Activated CD8-positive, alpha-beta memory T cell treated with anti-CD3 and anti-CD28 coated beads for 48 hours (primary cell): ENCODE results near the gene EPHA8.

ENCODE experiments used
- DNase-seq, 3 experiments: peaks; one replicate each; pipeline ENCODE4 v3.0.0-alpha.2; 2020; ENCODE audit warnings: low read depth in 2 of 3, low spot score in 2 of 3

The EPHA8 gene

DNA sequence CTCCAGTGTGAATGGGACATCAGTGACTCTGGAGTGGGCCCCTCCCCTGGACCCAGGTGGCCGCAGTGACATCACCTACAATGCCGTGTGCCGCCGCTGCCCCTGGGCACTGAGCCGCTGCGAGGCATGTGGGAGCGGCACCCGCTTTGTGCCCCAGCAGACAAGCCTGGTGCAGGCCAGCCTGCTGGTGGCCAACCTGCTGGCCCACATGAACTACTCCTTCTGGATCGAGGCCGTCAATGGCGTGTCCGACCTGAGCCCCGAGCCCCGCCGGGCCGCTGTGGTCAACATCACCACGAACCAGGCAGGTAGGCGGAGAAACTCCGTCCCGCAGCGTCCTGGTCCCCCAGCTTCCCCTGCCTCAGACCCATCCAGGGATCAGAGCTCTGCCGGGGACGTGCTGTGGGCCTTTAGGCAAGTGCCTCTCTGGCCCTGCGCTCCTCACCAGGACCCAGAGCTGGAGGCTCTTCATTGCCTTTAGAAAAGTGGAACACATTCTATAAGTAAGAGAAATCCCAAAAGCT, 25.7 kb downstream of the EPHA8 start:
- DNase-seq: no peak

DNA sequence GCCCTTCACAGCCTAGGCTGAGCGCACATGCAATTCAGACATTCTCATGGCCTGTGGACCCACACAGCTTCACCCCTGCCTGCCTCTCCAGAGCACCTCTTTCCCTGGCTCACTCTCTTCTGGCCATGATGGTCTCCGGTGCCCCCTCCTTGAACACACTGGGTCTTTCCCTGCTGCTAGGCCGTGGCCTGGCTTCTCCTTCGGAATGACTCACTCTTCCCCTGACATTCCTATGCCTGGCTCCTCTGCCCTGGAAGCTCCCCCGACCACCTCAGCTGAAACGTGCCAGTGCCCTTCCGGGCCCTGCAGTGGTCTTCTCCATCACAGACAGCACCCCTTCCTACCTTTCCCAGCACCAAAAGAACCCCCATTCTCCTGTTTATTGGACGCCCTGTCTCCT, 28.3 kb downstream of the EPHA8 start:
- no peak for DNase-seq

DNA sequence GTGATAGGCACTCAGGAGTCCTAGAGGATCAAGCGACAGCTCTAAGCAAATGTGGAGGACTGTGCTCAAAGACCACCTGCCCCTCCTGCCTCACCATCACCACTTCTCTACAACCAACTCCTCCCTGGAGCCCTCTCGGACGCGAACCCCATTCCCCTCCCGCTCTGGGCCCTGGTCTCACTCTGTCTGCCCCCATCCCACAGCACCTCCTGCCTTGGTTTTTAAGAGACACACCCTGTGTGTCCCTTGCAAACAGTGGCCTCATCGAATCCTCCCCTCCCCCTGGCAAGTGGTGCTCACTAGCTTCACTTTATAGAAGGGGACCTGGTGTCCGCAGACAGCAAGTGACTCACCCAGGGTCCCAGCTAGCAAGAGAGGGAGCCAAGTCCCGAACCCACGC, 28.8 kb downstream of the EPHA8 start:
- DNase-seq: no peak

DNA sequence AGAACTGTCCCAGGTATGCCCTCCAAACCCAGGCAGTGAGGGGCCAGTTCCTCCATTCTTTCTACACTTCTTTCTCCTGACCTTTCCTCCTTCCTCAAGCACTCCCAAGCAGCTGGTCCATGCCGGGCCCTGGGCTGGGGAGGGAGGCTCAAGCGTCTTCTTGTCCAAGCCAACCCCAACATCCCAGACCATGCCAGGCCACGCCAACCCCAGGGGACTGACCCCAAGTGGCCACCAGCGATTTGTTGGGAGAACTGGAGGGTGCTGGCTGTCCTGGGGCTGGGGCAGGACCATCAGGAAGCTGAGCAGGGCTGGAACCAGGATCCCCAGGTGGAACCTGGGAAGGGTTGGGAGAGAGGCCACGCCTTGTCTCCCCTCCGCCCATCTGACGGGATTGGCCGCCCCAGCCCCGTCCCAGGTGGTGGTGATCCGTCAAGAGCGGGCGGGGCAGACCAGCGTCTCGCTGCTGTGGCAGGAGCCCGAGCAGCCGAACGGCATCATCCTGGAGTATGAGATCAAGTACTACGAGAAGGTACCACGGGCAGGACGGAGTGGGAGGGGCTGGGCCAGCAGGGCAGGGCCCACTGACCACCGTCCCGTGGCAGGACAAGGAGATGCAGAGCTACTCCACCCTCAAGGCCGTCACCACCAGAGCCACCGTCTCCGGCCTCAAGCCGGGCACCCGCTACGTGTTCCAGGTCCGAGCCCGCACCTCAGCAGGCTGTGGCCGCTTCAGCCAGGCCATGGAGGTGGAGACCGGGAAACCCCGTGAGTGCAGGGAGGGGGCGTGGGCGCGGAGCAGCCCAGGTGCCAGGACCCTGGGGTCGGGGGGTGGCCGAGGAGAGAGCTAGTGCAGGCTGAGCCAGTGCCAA, 29.9 kb downstream of the EPHA8 start:
- DNase-seq: no peak

DNA sequence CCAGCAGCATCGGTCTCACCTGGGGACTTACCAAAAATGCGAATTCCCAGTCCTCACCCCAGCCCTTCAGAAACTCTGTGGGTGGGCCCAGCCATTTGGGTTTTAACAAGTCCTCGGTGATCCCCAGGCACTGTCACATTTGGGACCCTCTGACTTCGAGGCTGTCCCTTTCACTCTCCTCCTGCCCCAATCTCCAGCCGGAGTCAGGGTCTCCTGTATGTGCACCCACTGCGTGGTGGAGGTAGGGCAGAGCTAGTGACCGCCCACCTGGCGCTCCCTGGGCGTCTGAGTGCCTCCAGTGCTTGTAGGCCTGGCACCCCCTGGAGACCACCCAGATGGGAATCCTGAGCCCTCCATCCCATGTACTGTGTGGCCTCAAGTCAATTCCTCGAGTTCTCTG, 31.1 kb downstream of the EPHA8 start:
- no peak for DNase-seq

DNA sequence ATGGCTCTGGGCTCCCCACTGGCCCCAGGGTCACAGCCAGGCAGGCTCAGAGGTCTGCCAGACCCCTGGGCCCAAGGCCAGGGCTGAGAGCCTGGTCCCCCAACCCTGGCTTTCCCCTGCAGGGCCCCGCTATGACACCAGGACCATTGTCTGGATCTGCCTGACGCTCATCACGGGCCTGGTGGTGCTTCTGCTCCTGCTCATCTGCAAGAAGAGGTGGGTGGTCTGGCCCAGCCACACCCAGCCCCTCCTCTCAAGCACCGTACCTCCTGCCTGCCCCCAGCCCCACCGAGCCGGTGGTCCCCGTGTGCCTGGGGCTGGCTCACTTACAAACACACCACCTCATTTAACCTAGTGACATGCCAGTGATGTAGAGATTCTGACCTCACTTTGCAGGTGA, 31.8 kb downstream of the EPHA8 start:
- no peak for DNase-seq

DNA sequence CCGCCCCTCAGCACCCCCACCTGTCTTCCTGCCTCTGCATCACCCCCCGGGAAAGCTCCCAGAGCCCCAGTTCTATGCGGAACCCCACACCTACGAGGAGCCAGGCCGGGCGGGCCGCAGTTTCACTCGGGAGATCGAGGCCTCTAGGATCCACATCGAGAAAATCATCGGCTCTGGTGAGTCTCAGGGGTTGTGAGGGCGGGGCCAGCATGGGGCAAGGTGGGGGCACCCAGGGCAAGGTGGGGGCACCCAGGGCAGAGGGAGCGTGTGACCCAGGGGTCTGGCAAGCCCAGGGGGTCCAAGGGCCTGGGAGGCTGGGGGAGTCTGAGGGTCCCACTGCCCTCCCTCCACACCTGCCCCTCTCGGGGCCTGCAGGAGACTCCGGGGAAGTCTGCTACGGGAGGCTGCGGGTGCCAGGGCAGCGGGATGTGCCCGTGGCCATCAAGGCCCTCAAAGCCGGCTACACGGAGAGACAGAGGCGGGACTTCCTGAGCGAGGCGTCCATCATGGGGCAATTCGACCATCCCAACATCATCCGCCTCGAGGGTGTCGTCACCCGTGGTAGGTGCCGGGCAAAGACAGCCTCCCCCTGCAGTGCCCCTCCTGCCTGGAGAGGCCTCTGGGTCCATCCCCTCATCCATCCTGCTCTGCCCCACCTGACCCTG, 34.1 kb downstream of the EPHA8 start:
- no peak for DNase-seq

DNA sequence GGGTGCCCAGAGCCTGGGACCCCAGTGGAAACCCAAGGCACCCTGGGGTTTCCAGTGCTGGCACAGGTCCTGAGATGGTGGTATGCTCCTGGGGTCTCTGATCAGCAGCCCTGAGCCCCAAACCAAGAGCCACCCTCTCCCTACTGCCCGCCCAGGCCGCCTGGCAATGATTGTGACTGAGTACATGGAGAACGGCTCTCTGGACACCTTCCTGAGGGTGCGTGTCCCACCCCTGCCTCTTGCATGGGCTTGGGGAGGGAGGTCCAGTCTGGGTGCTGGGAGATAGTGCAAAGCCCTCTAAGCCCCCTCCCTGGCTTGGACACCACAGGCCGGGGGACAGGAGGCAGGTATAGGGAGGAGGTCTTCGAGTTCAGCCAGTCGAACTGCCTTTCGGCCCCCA, 34.7 kb downstream of the EPHA8 start:
- no peak for DNase-seq

DNA sequence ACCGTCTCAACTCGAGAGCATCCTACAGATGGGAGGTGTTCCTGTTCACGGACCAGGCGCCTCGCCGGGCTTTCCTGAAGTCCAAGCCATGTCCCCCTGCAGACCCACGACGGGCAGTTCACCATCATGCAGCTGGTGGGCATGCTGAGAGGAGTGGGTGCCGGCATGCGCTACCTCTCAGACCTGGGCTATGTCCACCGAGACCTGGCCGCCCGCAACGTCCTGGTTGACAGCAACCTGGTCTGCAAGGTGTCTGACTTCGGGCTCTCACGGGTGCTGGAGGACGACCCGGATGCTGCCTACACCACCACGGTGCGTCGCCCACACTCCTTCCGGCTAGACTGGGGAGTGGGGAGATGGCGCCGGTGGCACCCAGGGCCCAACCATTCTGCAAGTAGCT, 35.4 kb downstream of the EPHA8 start:
- no peak for DNase-seq

DNA sequence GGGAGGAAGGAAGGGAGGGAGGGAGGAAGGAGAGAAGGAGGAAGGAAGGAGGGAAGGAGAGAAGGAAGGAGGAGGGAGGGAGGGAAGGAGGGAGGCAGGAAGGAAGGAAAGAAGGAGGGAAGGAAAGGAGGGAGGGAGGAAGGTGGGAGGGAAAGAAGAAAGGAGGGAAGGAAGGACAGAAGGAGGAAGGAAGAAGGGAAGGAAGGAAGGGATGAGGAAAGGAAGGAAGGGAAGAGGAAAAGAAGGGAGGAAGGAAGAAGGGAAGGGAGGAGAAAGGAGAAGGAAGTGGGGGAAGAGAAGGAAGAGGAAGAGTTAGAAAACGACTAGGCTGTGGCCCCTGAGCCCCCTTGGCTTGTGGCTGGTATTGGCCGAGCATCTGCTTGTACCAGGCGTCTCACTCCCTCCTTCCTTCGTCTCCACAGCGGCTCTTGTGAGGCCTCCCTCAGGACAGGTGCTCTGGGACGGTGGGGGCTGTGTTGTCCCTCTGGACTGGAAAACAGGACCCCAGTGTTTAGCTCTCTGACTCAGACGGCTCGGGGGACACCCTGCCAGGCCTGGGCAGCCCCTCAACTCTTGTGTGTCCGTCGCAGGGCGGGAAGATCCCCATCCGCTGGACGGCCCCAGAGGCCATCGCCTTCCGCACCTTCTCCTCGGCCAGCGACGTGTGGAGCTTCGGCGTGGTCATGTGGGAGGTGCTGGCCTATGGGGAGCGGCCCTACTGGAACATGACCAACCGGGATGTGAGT, 37.0 kb downstream of the EPHA8 start:
- no peak for DNase-seq

DNA sequence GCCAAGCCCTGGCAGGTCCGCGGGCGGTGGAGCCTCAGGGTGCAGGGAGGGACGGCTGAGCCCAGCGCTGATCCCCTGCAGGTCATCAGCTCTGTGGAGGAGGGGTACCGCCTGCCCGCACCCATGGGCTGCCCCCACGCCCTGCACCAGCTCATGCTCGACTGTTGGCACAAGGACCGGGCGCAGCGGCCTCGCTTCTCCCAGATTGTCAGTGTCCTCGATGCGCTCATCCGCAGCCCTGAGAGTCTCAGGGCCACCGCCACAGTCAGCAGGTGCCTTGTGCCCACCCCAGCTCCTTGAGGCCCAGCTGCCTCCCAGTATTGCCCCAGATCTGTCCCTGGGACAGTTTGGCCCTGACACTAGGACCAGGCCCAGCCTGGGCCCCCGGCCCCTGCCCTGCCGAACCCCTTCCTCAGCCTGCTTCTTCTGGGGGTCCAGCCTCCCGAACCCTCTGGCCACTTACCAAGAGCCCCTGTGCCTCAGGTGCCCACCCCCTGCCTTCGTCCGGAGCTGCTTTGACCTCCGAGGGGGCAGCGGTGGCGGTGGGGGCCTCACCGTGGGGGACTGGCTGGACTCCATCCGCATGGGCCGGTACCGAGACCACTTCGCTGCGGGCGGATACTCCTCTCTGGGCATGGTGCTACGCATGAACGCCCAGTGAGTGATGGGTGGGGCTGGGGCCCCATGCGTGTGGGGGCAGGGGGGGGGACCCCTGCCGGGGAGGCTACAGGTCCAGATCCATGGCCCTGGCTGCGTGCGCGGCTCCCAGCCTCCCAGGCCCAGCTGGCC, 37.7 kb downstream of the EPHA8 start:
- DNase-seq: no peak

DNA sequence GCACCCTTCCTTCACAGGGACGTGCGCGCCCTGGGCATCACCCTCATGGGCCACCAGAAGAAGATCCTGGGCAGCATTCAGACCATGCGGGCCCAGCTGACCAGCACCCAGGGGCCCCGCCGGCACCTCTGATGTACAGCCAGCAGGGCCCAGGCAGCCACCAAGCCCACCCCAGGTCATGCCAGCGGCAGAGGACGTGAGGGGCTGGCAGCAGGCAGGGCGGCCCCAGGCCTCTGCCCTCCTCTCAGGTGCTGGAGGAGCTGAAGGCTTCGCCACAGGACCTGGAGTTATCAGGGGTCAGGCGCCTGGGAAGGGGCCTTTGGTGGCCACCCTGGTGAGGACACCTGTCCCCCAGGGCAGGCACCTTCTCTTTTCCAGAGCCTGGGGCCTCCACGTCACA, 38.3 kb downstream of the EPHA8 start:
- no peak for DNase-seq

DNA sequence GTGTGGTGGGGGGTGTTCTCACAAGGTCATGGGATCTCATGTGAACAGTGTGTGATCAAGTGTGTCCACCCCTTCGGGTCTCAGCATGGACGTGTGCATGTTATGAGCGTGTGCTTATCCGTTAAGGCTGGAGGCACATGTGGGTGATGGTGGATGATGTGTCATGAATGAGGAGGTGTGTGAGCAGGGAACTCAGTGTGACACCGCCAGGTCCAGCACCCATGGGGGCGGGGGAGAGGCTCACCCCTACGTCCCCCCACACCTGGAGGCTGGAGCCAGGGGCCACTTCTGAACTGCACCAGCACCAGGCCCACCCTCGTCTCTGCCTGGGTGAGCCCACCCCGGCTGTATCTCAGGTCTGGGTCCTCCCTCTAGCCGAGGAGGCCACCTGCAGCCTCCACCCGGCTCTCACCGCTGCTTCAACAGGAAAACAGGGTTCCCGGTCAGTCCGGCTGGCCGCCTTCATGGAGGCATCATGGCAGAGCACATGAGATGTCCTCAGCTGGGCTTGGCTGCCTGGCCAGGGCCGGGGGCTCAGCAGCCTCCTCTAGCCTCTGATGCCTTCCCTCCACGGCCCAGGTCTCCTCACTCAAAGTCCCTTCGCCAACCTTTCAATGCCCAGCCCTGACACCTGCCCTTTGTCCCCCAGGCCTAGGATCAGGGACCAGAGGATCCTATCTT, 38.9 kb downstream of the EPHA8 start:
- DNase-seq: no peak

DNA sequence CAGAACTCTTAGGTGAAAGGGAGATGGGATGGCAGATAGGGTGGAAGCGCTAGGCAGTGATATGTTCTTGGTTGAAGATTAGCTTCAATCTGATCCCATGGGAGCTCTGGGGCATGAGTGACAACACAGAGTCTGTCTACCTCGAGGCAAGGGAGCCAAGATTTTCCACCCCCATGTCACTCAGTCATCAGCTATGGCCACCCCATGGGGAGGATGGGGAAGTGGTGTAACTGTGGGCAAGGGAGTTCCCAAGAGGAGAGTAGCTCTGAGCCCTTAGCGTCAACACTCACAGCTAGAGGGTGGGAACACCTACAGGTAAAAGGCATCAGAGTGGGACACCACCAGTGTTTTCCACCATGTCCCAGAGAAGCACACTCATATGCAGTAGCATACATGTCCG, 42.9 kb downstream of the EPHA8 start:
- no peak for DNase-seq

DNA sequence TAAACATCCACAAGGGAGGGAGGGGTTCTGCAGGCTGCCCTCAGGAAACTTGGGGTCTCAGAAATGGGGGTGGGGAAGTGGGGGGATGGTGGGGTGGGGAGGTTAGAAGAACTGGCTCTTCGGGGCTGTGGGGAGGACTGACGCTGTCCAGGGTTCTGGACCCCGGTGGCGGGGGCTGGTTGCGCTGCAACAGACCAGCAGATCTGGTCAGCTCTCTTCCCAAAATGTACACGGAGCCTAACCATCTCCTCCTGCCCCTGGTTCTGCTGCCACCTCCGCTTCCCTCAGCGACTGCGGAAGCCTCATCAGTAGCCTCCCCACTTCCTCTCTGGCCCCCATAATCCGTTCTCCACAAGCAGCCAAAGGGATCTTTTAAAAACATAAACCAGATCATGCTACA, 43.9 kb downstream of the EPHA8 start:
- DNase-seq: no peak

DNA sequence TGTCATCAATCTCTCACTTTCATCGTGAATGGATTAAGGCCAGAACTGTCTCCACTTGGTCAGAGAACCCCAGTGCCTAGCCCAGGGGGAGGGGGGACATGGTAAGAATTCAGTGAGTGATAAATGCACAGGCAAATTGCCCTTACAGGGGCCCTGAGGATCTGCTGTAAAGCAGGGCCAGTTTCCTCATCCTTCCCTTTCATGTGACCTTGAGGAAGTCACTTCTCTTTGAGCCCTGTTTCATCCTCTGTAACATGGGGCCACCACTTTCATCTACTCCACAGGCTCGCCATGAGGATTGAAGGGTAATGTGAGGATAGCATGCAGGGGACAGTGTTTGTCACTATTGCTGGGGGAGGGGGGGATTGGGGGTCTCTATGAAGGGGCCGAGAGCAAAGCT, 45.1 kb downstream of the EPHA8 start:
- DNase-seq: no peak

DNA sequence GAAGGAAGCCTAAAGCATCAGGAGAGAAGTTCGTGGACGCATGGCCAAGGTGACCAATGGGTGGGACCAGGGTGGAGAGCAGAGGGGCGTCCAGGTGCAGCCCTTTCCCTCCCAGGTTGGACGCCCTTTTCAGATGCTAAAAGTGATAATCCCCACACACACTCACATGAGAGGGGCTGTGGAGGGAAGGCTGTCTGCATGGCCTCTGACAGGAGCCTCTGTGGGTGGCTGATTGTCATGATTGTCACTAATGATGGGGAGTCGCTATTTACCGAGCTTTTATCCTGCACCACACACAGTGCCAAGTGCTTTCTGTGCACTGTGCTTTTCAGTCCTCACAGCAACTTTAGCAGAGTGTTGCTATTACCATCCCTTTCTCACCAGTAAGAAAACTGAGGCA, 46.0 kb downstream of the EPHA8 start:
- DNase-seq: no peak

DNA sequence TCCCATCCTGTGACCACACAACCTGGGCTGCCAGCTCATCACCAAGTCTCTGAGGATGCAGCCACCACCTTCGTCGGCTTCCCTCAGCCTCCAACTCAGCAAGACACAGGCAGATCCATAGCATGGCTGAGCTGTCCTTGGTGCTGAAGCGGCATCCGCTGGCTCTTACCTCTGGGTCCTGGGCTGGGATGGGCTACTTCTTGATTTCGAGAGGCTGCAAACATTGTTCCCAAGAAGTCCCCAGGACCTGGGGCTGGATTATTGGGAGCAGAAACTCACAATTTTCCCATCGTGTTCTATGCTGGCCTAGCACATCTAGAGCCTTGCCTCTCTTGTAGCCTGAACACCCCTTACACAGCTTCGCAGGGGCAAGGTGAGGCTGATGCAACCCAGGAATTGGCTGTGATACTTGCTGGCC, 48.2 kb downstream of the EPHA8 start:
- no peak for DNase-seq

DNA sequence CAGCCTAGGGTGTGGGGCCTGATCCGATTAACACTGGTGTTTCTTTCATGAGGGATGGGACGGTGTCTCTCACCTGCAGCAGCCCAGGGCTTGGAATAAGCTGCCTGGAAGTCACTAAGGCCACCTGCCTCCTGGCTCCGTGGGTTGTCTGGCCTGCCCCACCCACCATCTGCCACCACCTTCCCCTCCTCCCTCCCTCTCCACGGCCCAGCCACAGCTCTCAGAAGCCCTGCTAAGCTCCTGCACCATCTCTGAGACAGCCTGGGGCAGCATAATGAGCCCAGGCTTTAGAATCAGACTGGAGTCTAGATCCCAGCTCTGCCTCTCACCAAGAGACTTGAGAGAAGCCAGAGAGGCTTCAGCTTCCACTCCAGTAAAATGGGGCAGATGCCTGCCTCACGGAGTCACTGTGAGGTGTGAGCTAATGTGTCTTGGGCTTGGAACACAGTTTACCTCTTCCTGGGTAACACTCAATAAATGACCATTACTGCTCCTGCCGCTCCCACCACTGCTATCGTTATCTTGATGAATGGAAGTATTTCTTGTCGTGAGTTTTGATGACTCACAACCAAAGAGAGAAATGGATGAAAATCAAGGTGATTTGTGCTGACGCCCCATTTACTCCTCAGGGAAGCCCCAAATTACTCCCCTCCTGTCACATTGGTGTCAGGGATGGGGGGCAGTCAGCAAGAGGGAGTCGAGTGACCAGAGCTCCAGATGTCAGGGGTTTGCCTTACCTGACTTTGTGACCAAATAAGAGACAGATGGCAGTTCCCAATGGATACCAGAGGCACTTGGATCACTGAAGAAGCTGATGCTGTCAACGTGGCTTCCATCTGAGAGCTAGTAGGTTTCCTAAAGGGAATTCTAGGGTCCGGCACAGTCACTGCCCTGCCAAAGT, 49.6 kb downstream of the EPHA8 start:
- no peak for DNase-seq

DNA sequence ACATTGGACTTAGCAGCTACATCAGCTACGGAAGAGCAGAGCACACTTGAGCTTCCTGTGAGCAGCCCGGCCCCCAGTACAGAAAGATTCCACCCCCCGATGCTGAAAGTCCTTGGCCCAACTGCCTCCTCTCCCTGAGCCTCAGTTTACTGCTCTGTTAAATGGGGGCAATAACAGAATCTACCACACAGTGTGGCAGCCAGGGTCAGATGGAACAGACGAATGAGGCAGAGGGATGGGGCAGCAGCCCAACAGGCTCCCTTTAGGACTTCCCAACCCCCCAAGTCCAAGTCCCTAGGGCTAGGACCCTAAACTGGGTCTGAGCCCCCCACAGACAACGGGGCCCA, 50.3 kb downstream of the EPHA8 start:
- no peak for DNase-seq
